Measurements from ENCODE around the gene WFDC12.
A peak's percentile ranks its signal among the peaks of the same experiment; 100 is the strongest.

WFDC12 gene

GRCh38 chr20:45111285-45111684 lies 13.0 kb downstream of the WFDC12 start:
- in situ Hi-C loops (cut with MboI; ENCODE audit: low sequenced_read_pairs): no loop called here
- Histone ChIP-seq H3K4me3 (no peak overlapping the region), H3K27me3 (ENCODE audit: low read depth) (no peaks in the 10 kb centered on the region), H3K9me3 (no peaks in the 10 kb centered on the region), H3K4me1 (no peaks in the 10 kb centered on the region), H3K36me3 (replicated peaks) (no peaks in the 10 kb centered on the region)
- no peak for DNase-seq (ENCODE audit: low spot score in 2 of 2)

DNA sequence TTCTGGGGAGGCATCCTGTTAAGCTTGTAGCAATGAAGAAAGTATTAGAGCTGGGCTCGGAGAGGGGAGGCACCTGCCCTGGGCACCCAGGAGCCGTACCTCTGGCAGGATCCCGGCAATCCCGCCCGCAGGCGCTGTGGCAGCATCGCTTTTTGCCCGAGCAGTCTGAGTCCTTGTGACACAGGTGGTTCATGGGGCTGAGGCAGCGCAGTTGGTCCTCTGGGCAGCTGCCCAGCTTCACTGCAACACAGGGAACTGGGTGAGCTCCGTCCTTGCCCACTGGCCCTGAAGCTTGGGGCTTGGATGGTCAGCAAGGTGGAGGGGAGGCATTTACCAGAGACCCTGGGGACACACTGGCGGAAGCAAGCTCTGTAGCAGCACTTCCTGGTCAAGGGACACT lies 14.0 kb downstream of the WFDC12 start:
- in situ Hi-C loops (cut with MboI; ENCODE audit: low sequenced_read_pairs): no loop called here
- Histone ChIP-seq H3K9me3 (no peaks in the 10 kb centered on the region), H3K4me1 (no peaks in the 10 kb centered on the region), H3K4me3 (no peak overlapping the region), H3K27me3 (ENCODE audit: low read depth) (no peaks in the 10 kb centered on the region; the same call in 1 of the 2 replicates), H3K36me3 (replicated peaks) (no peaks in the 10 kb centered on the region)
- no peak for DNase-seq (ENCODE audit: low spot score in 2 of 2)

- Histone ChIP-seq H3K4me1 (no peaks in the 10 kb centered on the region), H3K4me3 (no peak overlapping the region), H3K36me3 (replicated peaks) (no peaks in the 10 kb centered on the region), H3K9me3 (no peaks in the 10 kb centered on the region), H3K27me3 (ENCODE audit: low read depth) (no peaks in the 10 kb centered on the region; the same call in 1 of the 2 replicates)
- DNase-seq (ENCODE audit: low spot score in 2 of 2): no peak
- in situ Hi-C loops (cut with MboI; ENCODE audit: low sequenced_read_pairs): no loop called here
Observed at GRCh38 chr20:45109634-45110033, 14.6 kb downstream of the WFDC12 start.

- no peak overlapping the region for H3K4me3 ChIP-seq
- H3K27me3 ChIP-seq (ENCODE audit: low read depth): no peaks in the 10 kb centered on the region; the same call in 1 of the 2 replicates
- no peak for DNase-seq (ENCODE audit: low spot score in 2 of 2)
- H3K36me3 ChIP-seq (replicated peaks): no peaks in the 10 kb centered on the region
- in situ Hi-C loops (cut with MboI; ENCODE audit: low sequenced_read_pairs): no loop called here
- no peaks in the 10 kb centered on the region for H3K4me1 ChIP-seq
- no peaks in the 10 kb centered on the region for H3K9me3 ChIP-seq
Observed at GRCh38 chr20:45105317-45105716, 18.9 kb downstream of the WFDC12 start.

DNA sequence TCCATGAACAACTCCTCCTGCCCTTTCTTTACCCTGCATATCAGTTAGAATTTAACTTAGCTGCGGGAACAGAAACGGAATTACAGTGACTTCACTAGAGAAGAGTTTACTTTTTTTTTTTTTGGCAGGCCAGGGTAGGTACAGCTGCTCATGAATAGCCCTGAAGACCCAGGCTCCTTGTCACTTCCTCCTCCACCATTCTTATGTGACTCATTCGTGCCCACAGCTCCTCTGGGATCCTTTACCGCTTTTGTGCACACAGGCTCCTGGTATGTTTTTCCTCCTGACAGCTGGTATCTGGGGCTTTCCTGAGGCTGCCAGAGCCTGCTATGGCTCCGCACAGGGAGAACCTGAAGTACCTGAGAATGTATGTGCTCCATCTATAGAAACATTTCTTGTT lies 19.5 kb downstream of the WFDC12 start:
- Histone ChIP-seq H3K36me3 (replicated peaks) (no peaks in the 10 kb centered on the region), H3K9me3 (no peaks in the 10 kb centered on the region), H3K27me3 (ENCODE audit: low read depth) (no peaks in the 10 kb centered on the region; the same call in 1 of the 2 replicates), H3K4me1 (no peaks in the 10 kb centered on the region), H3K4me3 (no peak overlapping the region)
- in situ Hi-C loops (cut with MboI; ENCODE audit: low sequenced_read_pairs): no loop called here
- no peak for DNase-seq (ENCODE audit: low spot score in 2 of 2)

DNA sequence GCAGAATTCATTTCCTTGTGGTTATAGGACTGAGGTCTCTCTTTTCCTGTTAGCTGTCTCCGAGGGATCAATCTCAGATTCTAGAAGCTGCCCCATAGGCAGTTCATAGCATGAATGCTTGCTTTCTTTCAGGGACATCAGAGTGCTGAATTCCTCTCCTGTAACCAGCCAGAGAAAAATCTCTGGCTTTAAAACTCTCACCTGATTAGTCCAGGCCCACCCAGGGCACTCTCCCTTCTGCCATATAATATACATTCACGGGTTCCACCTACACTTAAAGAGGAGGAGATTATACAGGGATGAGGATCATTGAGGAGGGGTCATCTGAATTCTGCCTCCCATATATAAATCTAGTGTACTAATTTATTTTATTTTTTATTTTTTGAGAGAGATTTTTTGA lies 21.2 kb downstream of the WFDC12 start:
- in situ Hi-C loops (cut with MboI; ENCODE audit: low sequenced_read_pairs): no loop called here
- Histone ChIP-seq H3K4me3 (no peak overlapping the region), H3K9me3 (no peaks in the 10 kb centered on the region), H3K36me3 (replicated peaks) (no peaks in the 10 kb centered on the region), H3K27me3 (ENCODE audit: low read depth) (no peaks in the 10 kb centered on the region; the same call in 1 of the 2 replicates), H3K4me1 (no peaks in the 10 kb centered on the region)
- DNase-seq (ENCODE audit: low spot score in 2 of 2): no peak

DNA sequence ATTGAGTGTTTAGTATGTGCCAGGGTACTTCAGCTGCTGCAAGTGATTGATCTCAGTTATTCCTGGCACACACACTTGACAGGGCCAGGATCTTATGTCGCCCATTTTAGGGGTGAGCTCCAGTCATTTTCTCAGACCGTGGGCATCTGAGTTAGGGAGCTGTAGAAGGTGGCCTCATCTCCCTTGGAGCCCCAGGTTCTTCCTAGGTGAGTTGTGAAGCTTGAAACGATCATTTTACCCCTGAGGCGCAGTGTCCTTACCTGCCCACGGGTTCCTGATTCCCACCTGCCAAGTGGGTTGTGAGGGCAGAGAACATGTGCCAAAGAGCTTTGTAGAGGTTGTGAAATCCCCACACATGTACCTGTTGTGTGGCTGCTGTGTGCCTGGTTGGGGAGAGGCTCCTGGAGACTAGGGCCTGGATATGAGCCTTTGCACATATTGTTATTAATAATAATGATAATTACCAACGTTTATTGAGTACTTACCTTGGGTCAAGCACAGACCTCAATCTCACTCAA lies 22.9 kb downstream of the WFDC12 start:
- Histone ChIP-seq H3K4me1 (no peaks in the 10 kb centered on the region), H3K27me3 (ENCODE audit: low read depth) (no peaks in the 10 kb centered on the region; the same call in 1 of the 2 replicates), H3K36me3 (replicated peaks) (no peaks in the 10 kb centered on the region), H3K9me3 (no peaks in the 10 kb centered on the region), H3K4me3 (no peak overlapping the region)
- in situ Hi-C loops (cut with MboI; ENCODE audit: low sequenced_read_pairs): no loop called here
- DNase-seq (ENCODE audit: low spot score in 2 of 2): no peak

- DNase-seq (ENCODE audit: low spot score in 2 of 2): peak in 1 of 2 experiments; percentile 21
- in situ Hi-C loops (cut with MboI; ENCODE audit: low sequenced_read_pairs): no loop called here
- H3K4me3 ChIP-seq: no peak within 1 kb of the TSS
Observed at GRCh38 chr20:45100563-45101245, 23.6 kb downstream of the WFDC12 start, which contains the start of gene KCNS1. KCNS1 (minus strand) TSS chr20:45101127; CDS start chr20:45099236, 1,891 bp downstream.

GRCh38 chr20:45098103-45098773 lies 26.0 kb downstream of the WFDC12 start:
- in situ Hi-C loops (cut with MboI; ENCODE audit: low sequenced_read_pairs): no loop called here
- Histone ChIP-seq H3K4me1 (no peaks in the 10 kb centered on the region), H3K27me3 (ENCODE audit: low read depth) (no peaks in the 10 kb centered on the region), H3K9me3 (no peaks in the 10 kb centered on the region), H3K4me3 (no peak overlapping the region), H3K36me3 (replicated peaks) (no peaks in the 10 kb centered on the region)
- no peak for DNase-seq (ENCODE audit: low spot score in 2 of 2)

More at GRCh38 chr20:45100563-45101245, 23.6 kb downstream of the WFDC12 start, which contains the start of gene KCNS1:
- Histone ChIP-seq H3K36me3 (replicated peaks) (no peaks in the 10 kb centered on the region), H3K4me1 (no peaks in the 10 kb centered on the region), H3K27me3 (ENCODE audit: low read depth) (no peaks in the 10 kb centered on the region; the same call in 1 of the 2 replicates), H3K9me3 (no peaks in the 10 kb centered on the region)

- H3K9me3 ChIP-seq: no peaks in the 10 kb centered on the region
- H3K4me3 ChIP-seq: no peak overlapping the region
- no peaks in the 10 kb centered on the region for H3K4me1 ChIP-seq
- in situ Hi-C loops (cut with MboI; ENCODE audit: low sequenced_read_pairs): no loop called here
- H3K27me3 ChIP-seq (ENCODE audit: low read depth): no peaks in the 10 kb centered on the region
- DNase-seq (ENCODE audit: low spot score in 2 of 2): peak in 1 of 2 experiments; percentile 59
- no peaks in the 10 kb centered on the region for H3K36me3 ChIP-seq (replicated peaks)
Observed at GRCh38 chr20:45097485-45098102, 26.7 kb downstream of the WFDC12 start.

DNA sequence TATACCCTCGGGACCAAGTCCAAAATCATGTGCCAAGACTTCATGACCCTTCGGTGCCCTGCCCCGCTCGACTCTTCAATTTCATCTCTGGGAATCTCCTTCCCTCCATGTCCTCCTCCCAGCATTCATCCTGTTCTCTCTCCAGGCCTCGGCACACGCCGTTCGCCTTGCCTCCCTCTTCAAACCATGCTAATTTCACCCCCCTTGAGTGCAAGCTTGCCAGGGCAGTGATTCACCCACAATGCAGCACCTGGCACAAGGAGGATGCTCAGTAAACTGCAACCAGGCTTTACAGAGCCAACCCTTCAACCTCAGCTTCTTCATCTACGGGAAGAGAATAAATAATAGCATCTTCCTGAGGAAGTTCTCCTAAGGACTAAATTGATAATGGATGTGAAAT lies 27.5 kb downstream of the WFDC12 start:
- H3K4me1 ChIP-seq: no peaks in the 10 kb centered on the region
- H3K27me3 ChIP-seq (ENCODE audit: low read depth): no peaks in the 10 kb centered on the region
- no peak overlapping the region for H3K4me3 ChIP-seq
- no peaks in the 10 kb centered on the region for H3K36me3 ChIP-seq (replicated peaks)
- in situ Hi-C loops (cut with MboI; ENCODE audit: low sequenced_read_pairs): no loop called here
- DNase-seq (ENCODE audit: low spot score in 2 of 2): no peak
- no peaks in the 10 kb centered on the region for H3K9me3 ChIP-seq

DNA sequence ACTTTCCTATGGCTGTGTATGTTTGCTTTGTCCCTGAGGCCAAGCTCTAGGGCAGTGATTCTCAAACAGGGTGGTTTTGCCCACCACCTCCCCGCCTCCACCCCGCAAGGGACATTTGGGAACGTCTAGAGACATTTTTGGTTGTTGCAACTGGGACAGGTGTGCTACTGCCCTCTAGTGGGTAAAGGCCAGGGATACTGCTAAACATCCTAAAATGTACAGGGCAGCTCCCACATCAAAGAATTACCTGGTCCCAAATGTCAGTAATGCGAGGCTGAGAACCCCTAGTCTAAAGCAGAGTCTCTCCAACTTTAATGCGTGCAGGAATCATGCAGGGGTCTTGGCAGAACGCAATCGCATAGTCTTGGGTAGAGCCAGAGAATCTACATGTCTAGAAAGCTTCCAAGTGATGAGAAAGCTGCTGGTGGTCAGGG lies 28.4 kb downstream of the WFDC12 start:
- in situ Hi-C loops (cut with MboI; ENCODE audit: low sequenced_read_pairs): no loop called here
- Histone ChIP-seq H3K27me3 (ENCODE audit: low read depth) (no peaks in the 10 kb centered on the region), H3K4me1 (no peaks in the 10 kb centered on the region), H3K9me3 (no peaks in the 10 kb centered on the region), H3K4me3 (no peak overlapping the region), H3K36me3 (replicated peaks) (no peaks in the 10 kb centered on the region)
- peak; percentile 38 to 81 for DNase-seq (ENCODE audit: low spot score in 2 of 2)

GRCh38 chr20:45094864-45095574 lies 29.2 kb downstream of the WFDC12 start:
- no peaks in the 10 kb centered on the region for H3K4me1 ChIP-seq
- in situ Hi-C loops (cut with MboI; ENCODE audit: low sequenced_read_pairs): loop anchor here (5.0 kb wide), 1 partner anchor 83 kb away; no protein-coding TSS in a partner anchor
- H3K27me3 ChIP-seq (ENCODE audit: low read depth): no peaks in the 10 kb centered on the region
- no peak for DNase-seq (ENCODE audit: low spot score in 2 of 2)
- H3K9me3 ChIP-seq: no peaks in the 10 kb centered on the region
- no peak overlapping the region for H3K4me3 ChIP-seq
- H3K36me3 ChIP-seq (replicated peaks): no peaks in the 10 kb centered on the region
